GM23338 (cell line): ENCODE data around the gene VTCN1.

Source experiments
- CREB1 ChIP-seq: fragments of 250-450 bp; sonication (Bioruptor Pico); IDR thresholded peaks from 2 replicates; pipeline ENCODE4 v1.5.0; 2020; ENCODE audit warnings: low read depth, mild to moderate bottlenecking, moderate library complexity
- CTCF ChIP-seq, 2 experiments: fragments of 200-600 bp in 1 of 2; sonication (generic) in 1 of 2; conservative IDR thresholded peaks; 2 replicates each; pipeline versions ENCODE4 v1.5.1 to v1.6.1; 2016 to 2017; ENCODE audit warnings: antibody characterized with exemption in 2 of 2, low read depth in 2 of 2, mild to moderate bottlenecking in 2 of 2, moderate library complexity in 1 of 2
- ETS1 ChIP-seq: IDR thresholded peaks from 2 replicates; pipeline ENCODE4 v1.6.1; 2016; ENCODE audit warnings: antibody characterized with exemption
- EZH2 ChIP-seq: fragments of 200-600 bp; sonication (generic); IDR thresholded peaks from one replicate; pipeline ENCODE4 v1.8.0; 2017; ENCODE audit warnings: antibody characterized with exemption, mild to moderate bottlenecking, low read depth; ENCODE audit not compliant: unreplicated experiment
- EZH2phosphoT487 ChIP-seq: fragments of 200-600 bp; sonication (generic); IDR thresholded peaks from one replicate; pipeline ENCODE4 v1.8.1; 2018; ENCODE audit warnings: antibody characterized with exemption; ENCODE audit not compliant: unreplicated experiment
- JUNB ChIP-seq: IDR thresholded peaks from one replicate; pipeline ENCODE4 v1.6.1; 2016; ENCODE audit warnings: antibody characterized with exemption; ENCODE audit not compliant: unreplicated experiment
- POLR2AphosphoS5 ChIP-seq: IDR thresholded peaks from 2 replicates; pipeline ENCODE4 v1.6.1; 2016; ENCODE audit warnings: antibody characterized with exemption, low read depth
- REST ChIP-seq: IDR thresholded peaks from one replicate; pipeline ENCODE4 v1.6.1; 2018; ENCODE audit warnings: antibody characterized with exemption; ENCODE audit not compliant: unreplicated experiment
- STAT1 ChIP-seq: IDR thresholded peaks from one replicate; pipeline ENCODE4 v1.6.1; 2016; ENCODE audit warnings: antibody characterized with exemption; ENCODE audit not compliant: unreplicated experiment
- ZNF331 ChIP-seq: fragments of 250-450 bp; sonication (Bioruptor Pico); IDR thresholded peaks from 2 replicates; pipeline ENCODE4 v1.5.0; 2020; ENCODE audit warnings: low read depth, mild to moderate bottlenecking, moderate library complexity
- ZNF462 ChIP-seq: fragments of 250-450 bp; sonication (Bioruptor Pico); IDR thresholded peaks from 2 replicates; pipeline ENCODE4 v1.5.0; 2020; ENCODE audit warnings: mild to moderate bottlenecking, moderate library complexity

- TF ChIP-seq CTCF (conservative IDR thresholded peaks at IDR 0.05; ENCODE audit: low read depth in 2 of 2) (no peak), POLR2AphosphoS5 (no peak), ZNF331 (CRISPR knock-in tag) (no peak), CREB1 (no peak), REST (no peak), EZH2 (no peak), JUNB (no peak), EZH2phosphoT487 (no peak), ZNF462 (CRISPR knock-in tag) (no peak), ETS1 (no peak), STAT1 (no peak)
Observed at GRCh38 chr1:117213046-117213445, 2.3 kb upstream of the VTCN1 start.
